ENCODE data around the gene NPFFR1.

The NPFFR1 gene

GRCh38 chr10:70321897-70322890 lies 38.4 kb upstream of the NPFFR1 start:
- no peak overlapping the region for H3K4me3 ChIP-seq (ENCODE audit: low read depth, low read length)
- in situ Hi-C loops (cut with HindIII; ENCODE audit: low sequenced_read_pairs) = no loop called here
- no peak for DNase-seq (ENCODE audit: low read depth, low spot score)
- TF ChIP-seq, protein P1, sequence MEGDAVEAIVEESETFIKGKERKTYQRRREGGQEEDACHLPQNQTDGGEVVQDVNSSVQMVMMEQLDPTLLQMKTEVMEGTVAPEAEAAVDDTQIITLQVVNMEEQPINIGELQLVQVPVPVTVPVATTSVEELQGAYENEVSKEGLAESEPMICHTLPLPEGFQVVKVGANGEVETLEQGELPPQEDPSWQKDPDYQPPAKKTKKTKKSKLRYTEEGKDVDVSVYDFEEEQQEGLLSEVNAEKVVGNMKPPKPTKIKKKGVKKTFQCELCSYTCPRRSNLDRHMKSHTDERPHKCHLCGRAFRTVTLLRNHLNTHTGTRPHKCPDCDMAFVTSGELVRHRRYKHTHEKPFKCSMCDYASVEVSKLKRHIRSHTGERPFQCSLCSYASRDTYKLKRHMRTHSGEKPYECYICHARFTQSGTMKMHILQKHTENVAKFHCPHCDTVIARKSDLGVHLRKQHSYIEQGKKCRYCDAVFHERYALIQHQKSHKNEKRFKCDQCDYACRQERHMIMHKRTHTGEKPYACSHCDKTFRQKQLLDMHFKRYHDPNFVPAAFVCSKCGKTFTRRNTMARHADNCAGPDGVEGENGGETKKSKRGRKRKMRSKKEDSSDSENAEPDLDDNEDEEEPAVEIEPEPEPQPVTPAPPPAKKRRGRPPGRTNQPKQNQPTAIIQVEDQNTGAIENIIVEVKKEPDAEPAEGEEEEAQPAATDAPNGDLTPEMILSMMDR (IDR thresholded peaks at IDR 0.05; ENCODE audit: low read depth, low read length) = no peak

DNA sequence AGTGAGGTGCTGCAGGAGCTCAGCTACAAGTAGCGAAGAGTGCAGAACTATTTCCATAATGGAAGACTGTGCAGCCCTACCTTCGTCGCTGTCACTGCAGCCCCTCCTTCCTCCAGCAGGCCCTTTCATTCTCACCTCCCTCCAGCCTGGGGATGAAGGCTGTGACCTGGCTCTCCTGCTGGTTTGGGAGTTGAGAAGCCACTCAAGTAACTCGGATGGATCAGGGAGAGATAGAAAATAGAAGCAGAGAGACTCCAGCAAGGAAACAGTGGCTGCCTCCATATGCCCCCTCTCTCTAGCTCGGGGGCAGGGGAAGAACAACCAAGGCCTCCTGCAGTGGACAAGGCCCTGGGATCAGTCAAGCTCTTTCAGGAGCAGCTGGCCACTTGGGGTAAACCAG lies 37.4 kb upstream of the NPFFR1 start:
- no peak for DNase-seq (ENCODE audit: low read depth, low spot score)
- in situ Hi-C loops (cut with HindIII; ENCODE audit: low sequenced_read_pairs) = no loop called here
- H3K4me3 ChIP-seq (ENCODE audit: low read depth, low read length) = no peak overlapping the region
- TF ChIP-seq, protein P1 (IDR thresholded peaks at IDR 0.05; ENCODE audit: low read depth, low read length) = no peak

DNA sequence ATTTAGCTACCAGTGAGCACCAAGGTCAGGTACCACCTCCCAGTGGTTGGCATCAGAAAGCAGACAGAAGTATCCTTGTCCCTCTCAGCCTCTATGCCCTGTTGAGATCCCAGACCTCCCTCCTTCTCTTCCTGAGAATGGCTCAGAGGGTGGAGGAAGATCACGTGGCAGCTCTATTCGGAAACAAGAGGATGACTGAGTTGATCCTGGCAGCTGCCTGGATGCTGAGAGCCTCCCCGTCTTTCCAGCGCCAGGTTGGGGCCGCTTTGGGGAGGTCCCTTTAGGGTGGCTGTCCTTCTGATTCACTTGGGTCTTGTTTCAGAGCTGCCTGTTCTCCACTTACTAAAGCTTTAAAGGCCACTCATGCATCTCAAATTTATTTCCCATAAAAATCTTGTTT lies 36.9 kb upstream of the NPFFR1 start:
- in situ Hi-C loops (cut with HindIII; ENCODE audit: low sequenced_read_pairs) = no loop called here
- TF ChIP-seq, protein P1 (IDR thresholded peaks at IDR 0.05; ENCODE audit: low read depth, low read length) = no peak
- no peak for DNase-seq (ENCODE audit: low read depth, low spot score)
- H3K4me3 ChIP-seq (ENCODE audit: low read depth, low read length) = no peak overlapping the region

- no peak for DNase-seq (ENCODE audit: low read depth, low spot score)
- in situ Hi-C loops (cut with HindIII; ENCODE audit: low sequenced_read_pairs) = no loop called here
- TF ChIP-seq, protein P1 (IDR thresholded peaks at IDR 0.05; ENCODE audit: low read depth, low read length) = no peak
- no peak overlapping the region for H3K4me3 ChIP-seq (ENCODE audit: low read depth, low read length)
These were observed 36.0 kb upstream of the NPFFR1 start for GRCh38 chr10:70319824-70320223.

DNA sequence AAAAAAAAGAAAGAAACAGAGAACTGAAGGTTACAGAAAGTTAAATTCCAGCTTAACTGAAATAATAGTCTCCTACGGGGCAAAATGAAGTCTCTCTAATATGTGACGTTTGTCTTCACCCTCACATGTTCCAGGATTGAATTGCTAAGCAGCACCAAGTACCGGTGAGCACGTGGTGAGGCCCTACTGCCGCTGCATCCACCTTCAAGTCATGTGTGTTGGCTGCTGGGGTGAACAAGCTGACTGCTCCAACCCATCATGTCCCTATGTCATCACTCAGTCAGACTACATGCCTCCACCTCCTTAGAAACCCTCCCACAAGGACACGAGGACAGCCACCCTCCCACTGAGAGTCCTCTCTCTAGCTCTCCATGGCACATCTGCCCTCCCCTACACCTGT lies 35.4 kb upstream of the NPFFR1 start:
- no peak overlapping the region for H3K4me3 ChIP-seq (ENCODE audit: low read depth, low read length)
- TF ChIP-seq, protein P1 (IDR thresholded peaks at IDR 0.05; ENCODE audit: low read depth, low read length) = no peak
- DNase-seq (ENCODE audit: low read depth, low spot score) = no peak
- in situ Hi-C loops (cut with HindIII; ENCODE audit: low sequenced_read_pairs) = no loop called here

DNA sequence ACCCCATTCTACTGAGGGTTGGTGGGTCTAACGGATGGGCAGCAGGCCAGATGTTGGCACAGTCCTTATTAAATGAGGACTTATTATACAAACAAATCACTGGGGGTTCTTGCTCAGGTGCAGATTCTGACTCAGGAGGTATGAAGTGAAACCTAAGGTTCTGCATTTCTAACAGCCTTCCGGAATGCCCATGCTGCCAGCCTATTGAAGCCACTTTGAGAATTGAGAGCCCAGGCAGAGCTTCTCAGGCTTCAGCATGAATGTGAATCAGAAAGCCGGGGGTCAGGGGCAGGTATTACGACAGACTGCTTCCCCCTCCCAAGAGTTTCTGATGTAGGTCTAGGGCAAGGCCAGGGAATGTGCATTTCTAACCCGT lies 34.1 kb upstream of the NPFFR1 start:
- TF ChIP-seq, protein P1 (IDR thresholded peaks at IDR 0.05; ENCODE audit: low read depth, low read length) = no peak
- no peak for DNase-seq (ENCODE audit: low read depth, low spot score)
- in situ Hi-C loops (cut with HindIII; ENCODE audit: low sequenced_read_pairs) = no loop called here
- no peak overlapping the region for H3K4me3 ChIP-seq (ENCODE audit: low read depth, low read length)

All from astrocyte of the spinal cord (primary cell).